K562 (cell line): ENCODE data around the gene HVCN1. TPM values are rescaled to one million over a fixed set of nuclear protein-coding genes. Genes with fewer than 3 reads are reported as not detected.

Experiments used
- ATAC-seq: fragments of 200-7000 bp; cut with Tn5 transposase; 3 replicates; pipeline ENCODE4 v1.9.1; 2020; ENCODE audit warnings: moderate library complexity
- BruUV-seq: library from RNA; stranded (reverse); fragments of 400-500 nt; replicated peaks from 2 replicates; lab custom pipeline; 2021; lab: Mats Ljungman, UMichigan
- CTCF ChIA-PET: fragments of 300-600 bp; formaldehyde crosslinking; extraction: SDS; loops from one replicate; lab custom pipeline; 2021; ENCODE audit warnings: low intra/inter-chr PET ratio; lab: Yijun Ruan, JAX
- POLR2A ChIA-PET: fragments of 300-600, 350-650 bp; sonication (Branson Sonifier 250); formaldehyde crosslinking; extraction: SDS; loops from one replicate; lab custom pipeline; 2021; ENCODE audit warnings: antibody characterized with exemption, inconsistent platforms; lab: Yijun Ruan, JAX
- DNase-seq, 4 experiments: peaks; one replicate each; pipeline versions ENCODE4 v3.0.0 to v3.0.0-alpha.2; 2011 to 2018; ENCODE audit warnings: low spot score in 3 of 4, mixed read lengths in 3 of 4; ENCODE audit errors: extremely low read depth in 1 of 4
- FAIRE-seq: peaks from 2 replicates; lab custom pipeline; 2011; peaks lifted over from hg19 to GRCh38; lab: Jason Lieb, UNC
- H2AFZ ChIP-seq: 2 replicates; pipeline ENCODE4 v1.6.0; 2011; ENCODE audit warnings: low read depth, low read length, control low read depth, inconsistent platforms
- H3K27ac ChIP-seq: fragments of 200-600 bp; 3 replicates; pipeline ENCODE4 v1.8.0; 2011; ENCODE audit warnings: low read depth, mild to moderate bottlenecking, control low read depth, inconsistent platforms, low read length, moderate library complexity, mixed read lengths; ENCODE audit errors: extremely low read depth
- H3K27me3 ChIP-seq, 2 experiments: fragments of 300-600 bp in 1 of 2; 2 replicates in 1 of 2; 3 replicates in 1 of 2; pipeline versions ENCODE4 v1.6.0 to v1.8.0; 2011; ENCODE audit warnings: inconsistent platforms in 2 of 2, low read length in 2 of 2, mild to moderate bottlenecking in 1 of 2, mixed read lengths in 1 of 2, moderate library complexity in 1 of 2; ENCODE audit not compliant: control insufficient read depth in 2 of 2, insufficient read depth in 2 of 2
- H3K36me3 ChIP-seq: fragments of 300-600 bp; 3 replicates; pipeline ENCODE4 v1.8.0; 2011; ENCODE audit warnings: mild to moderate bottlenecking, low read length, inconsistent platforms; ENCODE audit not compliant: control insufficient read depth, insufficient read depth
- H3K4me1 ChIP-seq, 2 experiments: fragments of 200-600 bp in 1 of 2; replicated peaks in 1 of 2; 2 replicates in 1 of 2; 3 replicates in 1 of 2; pipeline versions ENCODE4 v1.5.1 to v1.8.0; 2011; ENCODE audit warnings: inconsistent platforms in 2 of 2, low read length in 2 of 2, mild to moderate bottlenecking in 1 of 2, mixed read lengths in 1 of 2, moderate library complexity in 1 of 2; ENCODE audit not compliant: control insufficient read depth in 2 of 2, insufficient read depth in 2 of 2
- H3K4me2 ChIP-seq: 2 replicates; pipeline ENCODE4 v1.6.1; 2011; ENCODE audit warnings: low read length, control low read depth, inconsistent platforms, mixed read lengths; ENCODE audit not compliant: insufficient read depth
- H3K4me3 ChIP-seq: fragments of 200-600 bp; sonication (generic), shearing (Covaris generic); 2 replicates; pipeline ENCODE4 v1.5.1; 2016; ENCODE audit warnings: control low read depth, inconsistent platforms
- H3K79me2 ChIP-seq: fragments of 200-600 bp; 3 replicates; pipeline ENCODE4 v1.8.0; 2011; ENCODE audit warnings: low read length, inconsistent platforms; ENCODE audit not compliant: control insufficient read depth, insufficient read depth
- H3K9ac ChIP-seq, 2 experiments: 2 replicates each; pipeline versions ENCODE4 v1.6.0 to v1.6.1; 2011; ENCODE audit warnings: low read depth in 2 of 2, low read length in 2 of 2, control low read depth in 1 of 2, inconsistent platforms in 1 of 2, mild to moderate bottlenecking in 1 of 2, mixed read lengths in 1 of 2; ENCODE audit not compliant: insufficient read depth in 1 of 2
- H3K9me1 ChIP-seq: one replicate; pipeline ENCODE4 v1.6.0; 2011; ENCODE audit warnings: inconsistent platforms, mild to moderate bottlenecking, low read length, moderate library complexity; ENCODE audit not compliant: control insufficient read depth, insufficient read depth
- H3K9me3 ChIP-seq: replicated peaks from 2 replicates; pipeline ENCODE4 v1.5.1; 2011; ENCODE audit warnings: low read depth, low read length, inconsistent platforms; ENCODE audit not compliant: control insufficient read depth, insufficient read depth
- H4K20me1 ChIP-seq: replicated peaks from 2 replicates; pipeline ENCODE4 v1.6.1; 2011; ENCODE audit warnings: low read length, inconsistent platforms, mixed read lengths; ENCODE audit not compliant: control insufficient read depth, insufficient read depth
- BCL6 ChIP-seq: fragments of 250-450 bp; sonication (Bioruptor Pico); IDR thresholded peaks from 2 replicates; pipeline ENCODE4 v1.4.0; 2020
- EP400 ChIP-seq: fragments of 450-650 bp; IDR thresholded peaks from 2 replicates; pipeline ENCODE4 v1.6.1; 2017; ENCODE audit warnings: antibody characterized with exemption, mild to moderate bottlenecking, moderate library complexity
- KAT2B ChIP-seq: IDR thresholded peaks from one replicate; pipeline ENCODE4 v1.6.1; 2012; ENCODE audit warnings: low read depth, mild to moderate bottlenecking, control low read depth, inconsistent platforms, low read length, moderate library complexity
- KAT8 ChIP-seq: fragments of 450-650 bp; IDR thresholded peaks from 2 replicates; pipeline ENCODE4 v1.6.1; 2016; ENCODE audit warnings: low read depth, mild to moderate bottlenecking
- NR2F6 ChIP-seq: fragments of 450-650 bp; formaldehyde crosslinking; IDR thresholded peaks from 2 replicates; pipeline ENCODE4 v1.4.0; 2020; ENCODE audit warnings: mild to moderate bottlenecking
- PHF20 ChIP-seq: fragments of 450-650 bp; IDR thresholded peaks from 2 replicates; pipeline ENCODE4 v1.6.1; 2018; ENCODE audit not compliant: partially characterized antibody
- SAFB2 ChIP-seq: fragments of 200-400 bp; formaldehyde crosslinking; IDR thresholded peaks from 2 replicates; pipeline ENCODE4 v1.6.1; 2018; ENCODE audit warnings: borderline replicate concordance, low read length, low read depth, moderate library complexity; ENCODE audit not compliant: severe bottlenecking
- SRSF1 ChIP-seq: fragments of 200-400 bp; formaldehyde crosslinking; IDR thresholded peaks from 2 replicates; pipeline ENCODE4 v1.6.1; 2017; ENCODE audit warnings: mild to moderate bottlenecking, low read depth, low read length, moderate library complexity
- TCF3 ChIP-seq: sonication (generic); formaldehyde crosslinking; IDR thresholded peaks from 2 replicates; pipeline ENCODE4 v1.4.0; 2020; ENCODE audit warnings: mild to moderate bottlenecking, missing genetic modification reagents
- TCF7 ChIP-seq: sonication (generic); IDR thresholded peaks from 2 replicates; pipeline ENCODE4 v1.6.1; 2016; ENCODE audit warnings: antibody characterized with exemption, borderline replicate concordance
- ZFP36 ChIP-seq: fragments of 150-350 bp; IDR thresholded peaks from 2 replicates; pipeline ENCODE4 v1.6.1; 2018; ENCODE audit warnings: low read length, low read depth; ENCODE audit not compliant: partially characterized antibody
- WGBS: fragments of 100-300 bp; shearing (Covaris generic); methylation state at CpG from one replicate; pipeline ENCODE4 v1.1.6; 2016; ENCODE audit warnings: low coverage, mixed read lengths; ENCODE audit not compliant: insufficient coverage; ENCODE audit errors: missing lambda C conversion rate; 5-methylcytosine and 5-hydroxymethylcytosine counted together
- in situ Hi-C: fragments of 300-500 bp; cut with MboI; formaldehyde crosslinking; loops from 4 replicates; pipeline ENCODE4 v1.15.0; 2018; ENCODE audit warnings: inconsistent platforms, mixed read lengths
- intact Hi-C: fragments of 100-400 bp; cut with micrococcal nuclease; formaldehyde crosslinking; loops from 2 replicates; pipeline ENCODE4 v1.14.2; 2022
- polyA plus RNA-seq, 8 experiments: library from polyadenylated mRNA; depleted of rRNA in 4 of 8; stranded (reverse) in 5 of 8; unstranded in 3 of 8; fragments of >200 nt; fragmentation: Nextera tagmentation in 2 of 8; fragmentation: Illumina TruSeq in 1 of 8; extraction: Ambion mirVana in 2 of 8; extraction: Trizol in 1 of 8; gene quantifications; 2 replicates each; pipeline versions ENCODE4 v1.2.1 to v1.2.3, GENCODE V29; 2011 to 2014; ENCODE audit warnings: inconsistent platforms in 1 of 8, missing spikeins in 1 of 8
- total RNA-seq, 7 experiments: library from RNA; depleted of rRNA in 6 of 7; stranded (reverse); fragments of >200 nt in 6 of 7; fragmentation: Illumina TruSeq in 2 of 7; extraction: Trizol in 2 of 7; gene quantifications; 2 replicates each; pipeline versions ENCODE4 v1.2.1 to v1.2.3, GENCODE V29; 2011 to 2021; ENCODE audit warnings: low replicate concordance in 1 of 7
- TF ChIP-seq, protein P1 (sequence below), 3 experiments: IDR thresholded peaks in 2 of 3; conservative IDR thresholded peaks in 1 of 3; 2 replicates each; pipeline ENCODE4 v1.5.1; 2011 to 2012; ENCODE audit warnings: low read length in 3 of 3, mild to moderate bottlenecking in 3 of 3, control low read depth in 2 of 3, improper control_type of control experiment in 1 of 3, inconsistent platforms in 1 of 3, low read depth in 1 of 3, mixed read lengths in 1 of 3, moderate library complexity in 1 of 3; ENCODE audit not compliant: insufficient read depth in 2 of 3
- TF ChIP-seq, protein P2 (sequence below), 2 experiments: fragments of 450-650 bp; formaldehyde crosslinking in 1 of 2; IDR thresholded peaks; 2 replicates each; pipeline versions ENCODE4 v1.4.0 to v1.6.1; 2014 to 2020; ENCODE audit warnings: mild to moderate bottlenecking in 2 of 2, borderline replicate concordance in 1 of 2, low read depth in 1 of 2

HVCN1 gene
- total and polyA plus RNA-seq, 9 of the 15 experiments (the other 6 are each of a cell fraction or from before 2014, with no cell fraction given): 0.21 to 1.4 (median 0.74) TPM

DNA sequence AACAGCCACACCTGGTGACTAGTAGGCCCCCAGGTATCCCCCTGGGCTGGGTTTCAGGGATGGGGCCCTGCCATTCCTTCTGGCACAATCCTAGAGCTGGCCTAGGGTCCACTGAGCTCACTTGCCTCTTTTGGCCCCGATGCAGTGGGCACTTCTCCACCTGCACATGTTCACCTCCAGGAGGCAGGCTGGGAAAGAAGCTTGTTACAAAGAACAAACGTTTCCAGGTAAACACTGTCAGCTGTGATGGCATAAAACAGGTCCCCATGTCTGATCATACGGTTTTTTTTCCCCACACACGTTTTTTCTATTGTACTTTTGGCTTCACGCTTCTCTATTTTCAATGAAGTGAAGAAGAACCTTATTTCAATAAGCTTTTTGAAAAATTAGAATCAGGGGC lies 15.8 kb upstream of the HVCN1 start:
- Histone ChIP-seq H3K36me3 (no peaks in the 10 kb centered on the region), H3K9ac (no peak overlapping the region), H3K4me2 (no peak overlapping the region), H3K4me1 (peaks cover 6 to 7% of the 10 kb centered on the region in 2 experiments; a peak in 4 of 5 replicates), H2AFZ (no peak overlapping the region), H3K9me3 (no peaks in the 10 kb centered on the region), H3K79me2 (no peaks in the 10 kb centered on the region), H4K20me1 (no peaks in the 10 kb centered on the region), H3K4me3 (no peak overlapping the region), H3K27ac (no peak overlapping the region), H3K27me3 (no peaks in the 10 kb centered on the region), H3K9me1 (no peaks in the 10 kb centered on the region)
- BruUV-seq: no TSS peak
- in situ Hi-C loops: no loop called here
- ChIA-PET CTCF (interaction anchor here (0.9 to 1.0 kb wide), 2 partner anchors 122 to 183 kb away, joined by 3 to 5 read pairs; no protein-coding TSS in a partner anchor), POLR2A (interaction anchor here (0.6 to 2.0 kb wide), 4 partner anchors 12 to 56 kb away, joined by 3 to 8 read pairs (median 3); no protein-coding TSS in a partner anchor)
- ATAC-seq (peak; percentile 79), DNase-seq (no peak), FAIRE-seq (no peak)
- WGBS: 11% methylated on average over 5 of the region's 5 CpGs
- intact Hi-C loops: loop anchor here (1.0 kb wide), 1 partner anchor 122 kb away; no protein-coding TSS in a partner anchor
- TF ChIP-seq, protein P1, sequence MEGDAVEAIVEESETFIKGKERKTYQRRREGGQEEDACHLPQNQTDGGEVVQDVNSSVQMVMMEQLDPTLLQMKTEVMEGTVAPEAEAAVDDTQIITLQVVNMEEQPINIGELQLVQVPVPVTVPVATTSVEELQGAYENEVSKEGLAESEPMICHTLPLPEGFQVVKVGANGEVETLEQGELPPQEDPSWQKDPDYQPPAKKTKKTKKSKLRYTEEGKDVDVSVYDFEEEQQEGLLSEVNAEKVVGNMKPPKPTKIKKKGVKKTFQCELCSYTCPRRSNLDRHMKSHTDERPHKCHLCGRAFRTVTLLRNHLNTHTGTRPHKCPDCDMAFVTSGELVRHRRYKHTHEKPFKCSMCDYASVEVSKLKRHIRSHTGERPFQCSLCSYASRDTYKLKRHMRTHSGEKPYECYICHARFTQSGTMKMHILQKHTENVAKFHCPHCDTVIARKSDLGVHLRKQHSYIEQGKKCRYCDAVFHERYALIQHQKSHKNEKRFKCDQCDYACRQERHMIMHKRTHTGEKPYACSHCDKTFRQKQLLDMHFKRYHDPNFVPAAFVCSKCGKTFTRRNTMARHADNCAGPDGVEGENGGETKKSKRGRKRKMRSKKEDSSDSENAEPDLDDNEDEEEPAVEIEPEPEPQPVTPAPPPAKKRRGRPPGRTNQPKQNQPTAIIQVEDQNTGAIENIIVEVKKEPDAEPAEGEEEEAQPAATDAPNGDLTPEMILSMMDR (IDR thresholded peaks at IDR 0.05 in 2 of 3, conservative IDR thresholded peaks at IDR 0.05 in 1 of 3; ENCODE audit: insufficient read depth in 2 of 3, low read depth in 1 of 3, low read length in 3 of 3): peak; percentile 40 to 51 (median 47)
- no peak for TF ChIP-seq KAT8
- TF ChIP-seq ZFP36: no peak
- TF ChIP-seq SRSF1: no peak
- TF ChIP-seq EP400: no peak
- TF ChIP-seq BCL6 (CRISPR knock-in tag): no peak
- TF ChIP-seq TCF3: no peak
- no peak for TF ChIP-seq TCF7
- TF ChIP-seq SAFB2: no peak
- TF ChIP-seq PHF20: no peak
- TF ChIP-seq KAT2B: no peak
- TF ChIP-seq, protein P2, sequence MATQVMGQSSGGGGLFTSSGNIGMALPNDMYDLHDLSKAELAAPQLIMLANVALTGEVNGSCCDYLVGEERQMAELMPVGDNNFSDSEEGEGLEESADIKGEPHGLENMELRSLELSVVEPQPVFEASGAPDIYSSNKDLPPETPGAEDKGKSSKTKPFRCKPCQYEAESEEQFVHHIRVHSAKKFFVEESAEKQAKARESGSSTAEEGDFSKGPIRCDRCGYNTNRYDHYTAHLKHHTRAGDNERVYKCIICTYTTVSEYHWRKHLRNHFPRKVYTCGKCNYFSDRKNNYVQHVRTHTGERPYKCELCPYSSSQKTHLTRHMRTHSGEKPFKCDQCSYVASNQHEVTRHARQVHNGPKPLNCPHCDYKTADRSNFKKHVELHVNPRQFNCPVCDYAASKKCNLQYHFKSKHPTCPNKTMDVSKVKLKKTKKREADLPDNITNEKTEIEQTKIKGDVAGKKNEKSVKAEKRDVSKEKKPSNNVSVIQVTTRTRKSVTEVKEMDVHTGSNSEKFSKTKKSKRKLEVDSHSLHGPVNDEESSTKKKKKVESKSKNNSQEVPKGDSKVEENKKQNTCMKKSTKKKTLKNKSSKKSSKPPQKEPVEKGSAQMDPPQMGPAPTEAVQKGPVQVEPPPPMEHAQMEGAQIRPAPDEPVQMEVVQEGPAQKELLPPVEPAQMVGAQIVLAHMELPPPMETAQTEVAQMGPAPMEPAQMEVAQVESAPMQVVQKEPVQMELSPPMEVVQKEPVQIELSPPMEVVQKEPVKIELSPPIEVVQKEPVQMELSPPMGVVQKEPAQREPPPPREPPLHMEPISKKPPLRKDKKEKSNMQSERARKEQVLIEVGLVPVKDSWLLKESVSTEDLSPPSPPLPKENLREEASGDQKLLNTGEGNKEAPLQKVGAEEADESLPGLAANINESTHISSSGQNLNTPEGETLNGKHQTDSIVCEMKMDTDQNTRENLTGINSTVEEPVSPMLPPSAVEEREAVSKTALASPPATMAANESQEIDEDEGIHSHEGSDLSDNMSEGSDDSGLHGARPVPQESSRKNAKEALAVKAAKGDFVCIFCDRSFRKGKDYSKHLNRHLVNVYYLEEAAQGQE (IDR thresholded peaks at IDR 0.05; ENCODE audit: borderline replicate concordance): peak; percentile 56; the same call in 1 of the 2 replicates
- TF ChIP-seq, protein P2 (CRISPR knock-in tag; IDR thresholded peaks at IDR 0.05; ENCODE audit: low read depth): no peak
- no peak for TF ChIP-seq NR2F6 (CRISPR knock-in tag)
